ENCODE data around the gene NUP98. TPM values are rescaled to one million over a fixed set of nuclear protein-coding genes. Genes with fewer than 3 reads are reported as not detected.

The NUP98 gene
- total RNA-seq, 1 experiment from 2014 or later = 128 TPM

GRCh38 chr11:3841426-3842350, 44.3 kb upstream of the NUP98 start:
- POLR2A ChIA-PET (ENCODE audit: unreplicated experiment) = interaction anchor here (0.5 to 0.9 kb wide), 3 partner anchors 13 to 222 kb away, joined by 3 to 5 read pairs (median 4); partner anchors contain the start of gene STIM1
- TSS peak; percentile 78 for BruUV-seq (replicated peaks)
- Histone ChIP-seq H3K9ac (ENCODE audit: low read length) (peak overlapping the region; percentile 87), H3K36me3 (ENCODE audit: low read depth, low read length) (no peaks in the 10 kb centered on the region; the same call in 1 of the 2 replicates), H4K20me1 (ENCODE audit: low read length) (peaks cover 12% of the 10 kb centered on the region), H3K9me3 (ENCODE audit: low read length) (no peaks in the 10 kb centered on the region), H3K27me3 (ENCODE audit: low read length) (no peaks in the 10 kb centered on the region), H3F3A (ENCODE audit: low read length, unreplicated experiment) (no peaks in the 10 kb centered on the region), H3K4me2 (ENCODE audit: low read length) (peak overlapping the region; percentile 94), H2AFZ (ENCODE audit: low read length) (peak overlapping the region; percentile 82), H3K9me2 (replicated peaks; ENCODE audit: low read length) (no peaks in the 10 kb centered on the region), H3K79me2 (ENCODE audit: low read length) (peaks cover 41% of the 10 kb centered on the region), H3K27ac (ENCODE audit: low read length) (peak overlapping the region; percentile 74), H3K4me3 (ENCODE audit: low read length) (peak overlapping the region; percentile 94), H3K4me1 (ENCODE audit: insufficient read depth, low read length) (peaks cover 17% of the 10 kb centered on the region)
- TF ChIP-seq EZH2phosphoT487 (IDR thresholded peaks at IDR 0.05; ENCODE audit: borderline replicate concordance, low read length) (no peak), EZH2 (IDR thresholded peaks at IDR 0.05; ENCODE audit: low read length, unreplicated experiment) (no peak), CTCF (conservative IDR thresholded peaks at IDR 0.05; ENCODE audit: low read depth, low read length) (peak; percentile 73)
- intact Hi-C loops (cut with micrococcal nuclease) = loop anchor here (1.0 to 2.0 kb wide), 2 partner anchors 14 to 33 kb away; partner anchors contain the start of genes PGAP2 and STIM1
- CTCF ChIA-PET = interaction anchor here (0.5 to 1.8 kb wide), 12 partner anchors 13 to 652 kb away, joined by 3 to 8 read pairs (median 4); partner anchors contain the start of gene STIM1
- ATAC-seq (peak; percentile 69), DNase-seq (peak; percentile 83)

GRCh38 chr11:3840870-3841425, 43.6 kb upstream of the NUP98 start, which contains the start of gene RHOG:
TSS of gene RHOG (minus strand) at chr11:3840959. CDS start at chr11:3828138, 12,821 bp downstream.
- intact Hi-C loops (cut with micrococcal nuclease) = loop anchor here (1.0 to 2.0 kb wide), 2 partner anchors 14 to 32 kb away; partner anchors contain the start of genes PGAP2 and STIM1
- no TSS peak for BruUV-seq (replicated peaks)

More at GRCh38 chr11:3840870-3841425, 43.6 kb upstream of the NUP98 start, which contains the start of gene RHOG:
- POLR2A ChIA-PET (ENCODE audit: unreplicated experiment) = interaction anchor here (0.5 to 0.9 kb wide), 4 partner anchors 14 to 223 kb away, joined by 3 to 5 read pairs (median 4); partner anchors contain the start of gene STIM1
- TF ChIP-seq EZH2phosphoT487 (IDR thresholded peaks at IDR 0.05; ENCODE audit: borderline replicate concordance, low read length) (no peak), CTCF (conservative IDR thresholded peaks at IDR 0.05; ENCODE audit: low read depth, low read length) (no peak), EZH2 (IDR thresholded peaks at IDR 0.05; ENCODE audit: low read length, unreplicated experiment) (no peak)
- ATAC-seq (peak; percentile 70), DNase-seq (peak; percentile 57)
- H3K9me3 ChIP-seq (ENCODE audit: low read length) = no peaks in the 10 kb centered on the region
- H3K27me3 ChIP-seq (ENCODE audit: low read length) = no peaks in the 10 kb centered on the region
- peaks cover 12% of the 10 kb centered on the region for H4K20me1 ChIP-seq (ENCODE audit: low read length)
- peaks cover 43% of the 10 kb centered on the region for H3K79me2 ChIP-seq (ENCODE audit: low read length)
- peak within 1 kb of the TSS; percentile 82 for H2AFZ ChIP-seq (ENCODE audit: low read length)
- H3K36me3 ChIP-seq (ENCODE audit: low read depth, low read length) = no peaks in the 10 kb centered on the region; the same call in 1 of the 2 replicates
- H3K4me2 ChIP-seq (ENCODE audit: low read length) = peak within 1 kb of the TSS; percentile 99
- H3F3A ChIP-seq (ENCODE audit: low read length, unreplicated experiment) = no peaks in the 10 kb centered on the region
- peak within 1 kb of the TSS; percentile 87 for H3K9ac ChIP-seq (ENCODE audit: low read length)
- CTCF ChIA-PET = interaction anchor here (0.5 to 1.8 kb wide), 14 partner anchors 14 to 653 kb away, joined by 3 to 8 read pairs (median 4); partner anchors contain the start of gene STIM1
- peak within 1 kb of the TSS; percentile 94 for H3K4me3 ChIP-seq (ENCODE audit: low read length)
- peaks cover 17% of the 10 kb centered on the region for H3K4me1 ChIP-seq (ENCODE audit: insufficient read depth, low read length)
- H3K9me2 ChIP-seq (replicated peaks; ENCODE audit: low read length) = no peaks in the 10 kb centered on the region
- peak within 1 kb of the TSS; percentile 74 for H3K27ac ChIP-seq (ENCODE audit: low read length)
